ENCODE results near the gene COL6A3. TPM values are rescaled to one million over a fixed set of nuclear protein-coding genes. Genes with fewer than 3 reads are reported as not detected.

The COL6A3 gene
- total RNA-seq, 2 donors from 2014 or later = 26.9 to 86.9 TPM

DNA sequence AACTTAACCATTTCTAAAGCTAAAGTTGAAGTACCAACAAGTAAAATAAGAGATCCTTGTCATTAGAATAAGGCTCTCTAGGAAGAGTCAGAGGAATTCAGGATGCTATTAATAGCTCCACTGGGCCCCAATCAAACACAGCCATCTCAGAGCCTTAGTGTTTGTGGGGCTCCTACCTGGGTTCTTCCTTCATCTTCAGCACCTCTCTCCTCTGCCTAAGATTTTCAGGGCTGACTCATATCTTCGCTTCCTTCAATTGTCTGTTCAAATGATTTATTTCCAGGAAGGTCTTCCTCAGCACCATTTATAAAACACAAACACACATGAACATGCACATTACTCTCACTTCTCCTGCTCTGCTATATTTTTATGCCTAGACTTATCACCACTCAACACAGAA is 119.5 kb downstream of the COL6A3 start:
- Histone ChIP-seq H3K4me1 (replicated peaks) (no peaks in the 10 kb centered on the region), H3K36me3 (no peaks in the 10 kb centered on the region), H3K27ac (no peak overlapping the region), H3K9me3 (no peaks in the 10 kb centered on the region), H3K4me3 (no peak overlapping the region), H3K27me3 (replicated peaks; ENCODE audit: insufficient read depth) (no peaks in the 10 kb centered on the region)
- no peak for DNase-seq (ENCODE audit: low spot score)
- WGBS = 88% methylated on average over 1 of the region's 1 CpG
- TF ChIP-seq POLR2A (IDR thresholded peaks at IDR 0.05) (no peak), POLR2AphosphoS5 (IDR thresholded peaks at IDR 0.05) (no peak)
- TF ChIP-seq, protein P1, sequence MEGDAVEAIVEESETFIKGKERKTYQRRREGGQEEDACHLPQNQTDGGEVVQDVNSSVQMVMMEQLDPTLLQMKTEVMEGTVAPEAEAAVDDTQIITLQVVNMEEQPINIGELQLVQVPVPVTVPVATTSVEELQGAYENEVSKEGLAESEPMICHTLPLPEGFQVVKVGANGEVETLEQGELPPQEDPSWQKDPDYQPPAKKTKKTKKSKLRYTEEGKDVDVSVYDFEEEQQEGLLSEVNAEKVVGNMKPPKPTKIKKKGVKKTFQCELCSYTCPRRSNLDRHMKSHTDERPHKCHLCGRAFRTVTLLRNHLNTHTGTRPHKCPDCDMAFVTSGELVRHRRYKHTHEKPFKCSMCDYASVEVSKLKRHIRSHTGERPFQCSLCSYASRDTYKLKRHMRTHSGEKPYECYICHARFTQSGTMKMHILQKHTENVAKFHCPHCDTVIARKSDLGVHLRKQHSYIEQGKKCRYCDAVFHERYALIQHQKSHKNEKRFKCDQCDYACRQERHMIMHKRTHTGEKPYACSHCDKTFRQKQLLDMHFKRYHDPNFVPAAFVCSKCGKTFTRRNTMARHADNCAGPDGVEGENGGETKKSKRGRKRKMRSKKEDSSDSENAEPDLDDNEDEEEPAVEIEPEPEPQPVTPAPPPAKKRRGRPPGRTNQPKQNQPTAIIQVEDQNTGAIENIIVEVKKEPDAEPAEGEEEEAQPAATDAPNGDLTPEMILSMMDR (IDR thresholded peaks at IDR 0.05) = no peak
- intact Hi-C loops (cut with DNase I) = loop anchor here (10.0 kb wide), 1 partner anchor 100 kb away; no protein-coding TSS in a partner anchor

DNA sequence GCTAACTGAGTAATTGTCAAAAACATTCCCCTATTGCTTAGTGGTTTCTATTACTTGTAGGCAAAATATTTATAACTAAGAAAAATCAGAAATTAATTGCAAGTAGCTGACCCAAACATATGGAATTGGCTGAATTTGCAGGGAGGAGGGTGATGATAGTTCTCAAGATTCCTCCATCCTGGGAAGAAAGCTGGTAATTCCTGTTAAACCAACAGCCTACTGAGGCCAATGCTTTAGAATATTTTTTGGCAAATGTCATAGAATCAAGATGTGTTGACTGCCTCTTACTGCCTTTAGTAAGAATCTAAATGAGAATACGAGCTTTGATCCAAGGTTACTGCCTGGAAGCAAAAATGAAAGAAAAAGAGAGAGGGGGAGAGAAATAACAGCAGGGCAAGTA is 120.0 kb downstream of the COL6A3 start:
- intact Hi-C loops (cut with DNase I) = loop anchor here (10.0 kb wide), 1 partner anchor 99 kb away; no protein-coding TSS in a partner anchor
- H3K27me3 ChIP-seq (replicated peaks; ENCODE audit: insufficient read depth) = no peaks in the 10 kb centered on the region
- no peak overlapping the region for H3K4me3 ChIP-seq
- no peaks in the 10 kb centered on the region for H3K9me3 ChIP-seq
- no peak for DNase-seq (ENCODE audit: low spot score)
- 54% methylated on average over 1 of the region's 1 CpG for WGBS
- H3K36me3 ChIP-seq = no peaks in the 10 kb centered on the region
- H3K27ac ChIP-seq = no peak overlapping the region
- no peaks in the 10 kb centered on the region for H3K4me1 ChIP-seq (replicated peaks)
- TF ChIP-seq POLR2AphosphoS5 (IDR thresholded peaks at IDR 0.05) = no peak
- TF ChIP-seq POLR2A (IDR thresholded peaks at IDR 0.05) = no peak
- TF ChIP-seq, protein P1 (IDR thresholded peaks at IDR 0.05) = no peak

DNA sequence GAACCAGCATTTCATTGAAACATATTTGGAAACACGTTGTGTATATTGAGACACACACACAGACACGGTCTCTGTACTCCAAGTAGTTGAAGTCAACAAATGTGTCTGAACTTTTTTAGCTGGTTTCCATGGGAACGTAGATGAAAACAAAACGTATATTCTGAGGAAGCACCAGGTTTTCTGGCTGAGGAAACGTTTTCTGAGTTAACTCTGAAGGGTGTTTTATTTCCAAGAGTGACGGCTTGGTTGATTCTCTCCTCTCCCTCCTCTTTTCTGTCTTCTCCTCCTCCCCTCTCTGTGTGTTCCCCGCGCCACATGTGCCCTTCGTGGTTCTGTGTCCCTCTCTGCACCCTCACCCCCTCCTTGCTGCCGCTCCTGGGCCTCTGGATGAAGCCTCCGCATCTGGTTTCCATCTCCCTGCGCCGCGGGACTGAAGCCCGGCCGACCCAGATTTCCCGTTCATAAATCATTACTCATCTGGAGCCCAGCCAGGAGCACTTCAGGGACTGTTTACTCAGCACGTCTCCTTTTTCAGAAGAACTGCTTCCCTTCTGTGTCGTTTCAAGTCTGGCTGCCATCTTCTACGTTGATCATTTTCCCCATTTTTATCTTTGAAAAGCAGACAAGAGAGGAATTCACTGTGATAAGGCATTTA is 122.7 kb downstream of the COL6A3 start:
- H3K4me3 ChIP-seq = no peak overlapping the region
- WGBS = 2% methylated on average over 20 of the region's 20 CpGs
- H3K27ac ChIP-seq = peak overlapping the region; percentile 40 to 60
- TF ChIP-seq POLR2A (IDR thresholded peaks at IDR 0.05) (no peak), POLR2AphosphoS5 (IDR thresholded peaks at IDR 0.05) (peak; percentile 86)
- TF ChIP-seq, protein P1 (IDR thresholded peaks at IDR 0.05) = no peak
- no peaks in the 10 kb centered on the region for H3K36me3 ChIP-seq
- no peaks in the 10 kb centered on the region for H3K9me3 ChIP-seq
- no peaks in the 10 kb centered on the region for H3K27me3 ChIP-seq (replicated peaks; ENCODE audit: insufficient read depth)
- H3K4me1 ChIP-seq (replicated peaks) = no peaks in the 10 kb centered on the region
- intact Hi-C loops (cut with DNase I) = loop anchor here (10.0 kb wide), 1 partner anchor 96 kb away; no protein-coding TSS in a partner anchor
- DNase-seq (ENCODE audit: low spot score) = peak; percentile 87

DNA sequence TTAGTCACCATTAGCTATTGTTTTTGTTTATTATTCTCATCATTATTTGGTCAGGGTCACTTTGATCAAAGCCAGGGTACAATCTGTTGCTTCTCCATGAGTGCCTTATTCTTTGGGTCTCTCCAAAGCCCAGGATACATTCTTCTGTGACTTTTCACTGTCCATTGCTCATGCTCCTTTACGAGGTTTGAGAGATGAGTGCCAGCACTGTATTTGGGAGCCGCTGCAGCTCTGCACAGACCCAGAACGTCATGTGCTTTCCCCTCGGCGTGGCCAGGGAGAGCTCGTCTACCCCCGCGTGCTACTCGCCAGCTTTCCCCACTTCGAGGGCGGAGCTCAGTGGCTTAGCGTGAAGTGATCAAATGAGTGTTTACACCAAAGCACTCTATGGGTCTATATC is 123.7 kb downstream of the COL6A3 start:
- Histone ChIP-seq H3K27me3 (replicated peaks; ENCODE audit: insufficient read depth) (no peaks in the 10 kb centered on the region), H3K27ac (peak overlapping the region; percentile 40 to 60), H3K9me3 (no peaks in the 10 kb centered on the region), H3K4me1 (replicated peaks) (no peaks in the 10 kb centered on the region), H3K36me3 (no peaks in the 10 kb centered on the region), H3K4me3 (no peak overlapping the region)
- intact Hi-C loops (cut with DNase I) = loop anchor here (10.0 kb wide), 1 partner anchor 95 kb away; no protein-coding TSS in a partner anchor
- TF ChIP-seq, protein P1 (IDR thresholded peaks at IDR 0.05) = no peak
- TF ChIP-seq POLR2AphosphoS5 (IDR thresholded peaks at IDR 0.05) = peak; percentile 64
- peak; percentile 15 for DNase-seq (ENCODE audit: low spot score)
- WGBS = 51% methylated on average over 12 of the region's 12 CpGs

DNA sequence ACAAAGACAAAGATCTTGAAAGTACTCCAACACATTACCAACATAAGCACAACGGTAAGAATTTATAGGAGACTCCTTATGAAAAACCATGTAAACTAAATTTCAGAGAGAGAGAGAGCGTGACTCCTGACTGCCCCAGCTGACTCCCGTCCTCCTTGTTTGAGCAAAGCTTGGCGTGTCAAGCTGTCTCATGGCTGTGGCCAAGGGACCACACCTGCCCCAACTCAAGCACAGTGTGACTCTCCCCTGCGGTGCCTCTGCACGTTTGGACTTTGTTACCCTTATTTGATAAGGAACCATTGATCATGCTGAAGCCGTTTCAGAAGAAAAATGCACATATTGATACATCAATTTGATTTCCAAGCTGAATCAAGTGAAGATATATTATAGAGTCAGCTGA is 124.8 kb downstream of the COL6A3 start:
- Histone ChIP-seq H3K4me3 (no peak overlapping the region), H3K4me1 (replicated peaks) (no peaks in the 10 kb centered on the region), H3K27me3 (replicated peaks; ENCODE audit: insufficient read depth) (no peaks in the 10 kb centered on the region), H3K27ac (peak overlapping the region; percentile 36 to 44), H3K36me3 (no peaks in the 10 kb centered on the region), H3K9me3 (no peaks in the 10 kb centered on the region)
- intact Hi-C loops (cut with DNase I) = no loop called here
- 25% methylated on average over 7 of the region's 7 CpGs for WGBS
- TF ChIP-seq, protein P1 (IDR thresholded peaks at IDR 0.05) = no peak
- TF ChIP-seq POLR2AphosphoS5 (IDR thresholded peaks at IDR 0.05) = no peak
- no peak for TF ChIP-seq POLR2A (IDR thresholded peaks at IDR 0.05)
- DNase-seq (ENCODE audit: low spot score) = no peak

Measured in prostate gland (tissue), 2 donors.